Transverse colon (tissue), 4 donors: ENCODE data around the gene RHOA.

Experiments
- EP300 ChIP-seq: sonication (generic); formaldehyde crosslinking; IDR thresholded peaks from one replicate; pipeline ENCODE4 v1.6.1; 2017; ENCODE audit warnings: antibody characterized with exemption, low read depth
- POLR2A ChIP-seq: fragments of 450-650 bp; IDR thresholded peaks from one replicate; pipeline ENCODE4 v1.6.1; 2016; ENCODE audit warnings: antibody characterized with exemption, mild to moderate bottlenecking, moderate library complexity
- POLR2AphosphoS5 ChIP-seq, 3 donors: sonication (generic); formaldehyde crosslinking; IDR thresholded peaks; one replicate each; pipeline ENCODE4 v1.6.1; 2016; ENCODE audit warnings: antibody characterized with exemption in 3 of 3
- TF ChIP-seq, protein P1 (sequence below), 5 experiments: fragments of 200-600 bp in 3 of 5; fragments of 450-650 bp in 2 of 5; sonication (generic) in 3 of 5; IDR thresholded peaks; 1 replicate in 2 of 5; 2 replicates in 3 of 5; pipeline ENCODE4 v1.5.1; 2016 to 2017; ENCODE audit warnings: antibody characterized with exemption in 5 of 5, inconsistent platforms in 3 of 5, mild to moderate bottlenecking in 2 of 5, moderate library complexity in 1 of 5

DNA sequence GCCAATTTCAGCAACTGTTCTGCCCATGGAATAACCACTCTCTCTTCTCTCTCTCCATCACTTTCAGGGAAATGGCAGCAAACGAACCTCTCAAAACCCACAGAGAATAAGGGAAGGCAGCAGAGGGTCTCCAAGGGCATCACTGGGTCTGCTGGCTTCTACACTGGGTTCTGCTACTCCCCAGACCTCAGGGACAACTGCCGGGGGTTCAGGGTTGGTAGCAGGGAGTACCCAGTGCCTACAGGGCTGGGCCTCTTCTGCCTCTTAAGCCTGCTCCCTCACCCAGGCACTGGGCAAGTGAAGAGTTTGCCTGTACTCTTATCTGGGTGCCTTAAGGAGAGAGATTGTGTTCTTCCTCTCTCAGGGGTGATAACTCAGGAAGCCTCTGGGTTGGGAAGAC, 3.0 kb upstream of the RHOA start:
- no peak for TF ChIP-seq EP300
- no peak for TF ChIP-seq POLR2A
- TF ChIP-seq, protein P1, sequence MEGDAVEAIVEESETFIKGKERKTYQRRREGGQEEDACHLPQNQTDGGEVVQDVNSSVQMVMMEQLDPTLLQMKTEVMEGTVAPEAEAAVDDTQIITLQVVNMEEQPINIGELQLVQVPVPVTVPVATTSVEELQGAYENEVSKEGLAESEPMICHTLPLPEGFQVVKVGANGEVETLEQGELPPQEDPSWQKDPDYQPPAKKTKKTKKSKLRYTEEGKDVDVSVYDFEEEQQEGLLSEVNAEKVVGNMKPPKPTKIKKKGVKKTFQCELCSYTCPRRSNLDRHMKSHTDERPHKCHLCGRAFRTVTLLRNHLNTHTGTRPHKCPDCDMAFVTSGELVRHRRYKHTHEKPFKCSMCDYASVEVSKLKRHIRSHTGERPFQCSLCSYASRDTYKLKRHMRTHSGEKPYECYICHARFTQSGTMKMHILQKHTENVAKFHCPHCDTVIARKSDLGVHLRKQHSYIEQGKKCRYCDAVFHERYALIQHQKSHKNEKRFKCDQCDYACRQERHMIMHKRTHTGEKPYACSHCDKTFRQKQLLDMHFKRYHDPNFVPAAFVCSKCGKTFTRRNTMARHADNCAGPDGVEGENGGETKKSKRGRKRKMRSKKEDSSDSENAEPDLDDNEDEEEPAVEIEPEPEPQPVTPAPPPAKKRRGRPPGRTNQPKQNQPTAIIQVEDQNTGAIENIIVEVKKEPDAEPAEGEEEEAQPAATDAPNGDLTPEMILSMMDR (IDR thresholded peaks at IDR 0.05) = no peak
- no peak for TF ChIP-seq POLR2AphosphoS5 (IDR thresholded peaks at IDR 0.05)
